Parathyroid adenoma (tissue), 2 donors: ENCODE measurements around the gene SIL1.

ENCODE experiments used
- H2AFZ ChIP-seq: fragments of 300-600 bp; sonication (generic); one replicate; pipeline ENCODE4 v1.7.0; 2017; ENCODE audit warnings: antibody characterized with exemption, mild to moderate bottlenecking
- H3K27ac ChIP-seq: fragments of 300-600 bp; sonication (generic); one replicate; pipeline ENCODE4 v1.7.0; 2017
- H3K27me3 ChIP-seq: fragments of 300-600 bp; sonication (generic); one replicate; pipeline ENCODE4 v1.7.0; 2017; ENCODE audit warnings: low read length; ENCODE audit not compliant: control insufficient read depth, insufficient read depth
- H3K36me3 ChIP-seq: fragments of 300-600 bp; sonication (generic); one replicate; pipeline ENCODE4 v1.7.0; 2017; ENCODE audit warnings: low read length; ENCODE audit not compliant: control insufficient read depth, insufficient read depth
- H3K4me1 ChIP-seq: fragments of 300-600 bp; sonication (generic); one replicate; pipeline ENCODE4 v1.7.0; 2017; ENCODE audit warnings: control low read depth
- H3K4me2 ChIP-seq: fragments of 300-600 bp; sonication (generic); one replicate; pipeline ENCODE4 v1.7.0; 2017; ENCODE audit warnings: low read length
- H3K4me3 ChIP-seq: fragments of 300-600 bp; sonication (generic); one replicate; pipeline ENCODE4 v1.7.0; 2017; ENCODE audit warnings: low read depth, low read length
- H3K79me2 ChIP-seq: fragments of 300-600 bp; sonication (generic); one replicate; pipeline ENCODE4 v1.7.0; 2017; ENCODE audit warnings: control low read depth
- H3K9ac ChIP-seq: fragments of 300-600 bp; sonication (generic); one replicate; pipeline ENCODE4 v1.7.0; 2017; ENCODE audit warnings: mild to moderate bottlenecking
- H3K9me3 ChIP-seq: fragments of 300-600 bp; sonication (generic); one replicate; pipeline ENCODE4 v1.7.0; 2017; ENCODE audit warnings: low read length; ENCODE audit not compliant: control insufficient read depth
- TF ChIP-seq, protein P1 (sequence below): fragments of 300-600 bp; sonication (generic); IDR thresholded peaks from one replicate; pipeline ENCODE4 v1.7.0; 2017; ENCODE audit warnings: antibody characterized with exemption, mild to moderate bottlenecking
- donor health status: primary hyperparathyroidism.

The SIL1 gene

DNA sequence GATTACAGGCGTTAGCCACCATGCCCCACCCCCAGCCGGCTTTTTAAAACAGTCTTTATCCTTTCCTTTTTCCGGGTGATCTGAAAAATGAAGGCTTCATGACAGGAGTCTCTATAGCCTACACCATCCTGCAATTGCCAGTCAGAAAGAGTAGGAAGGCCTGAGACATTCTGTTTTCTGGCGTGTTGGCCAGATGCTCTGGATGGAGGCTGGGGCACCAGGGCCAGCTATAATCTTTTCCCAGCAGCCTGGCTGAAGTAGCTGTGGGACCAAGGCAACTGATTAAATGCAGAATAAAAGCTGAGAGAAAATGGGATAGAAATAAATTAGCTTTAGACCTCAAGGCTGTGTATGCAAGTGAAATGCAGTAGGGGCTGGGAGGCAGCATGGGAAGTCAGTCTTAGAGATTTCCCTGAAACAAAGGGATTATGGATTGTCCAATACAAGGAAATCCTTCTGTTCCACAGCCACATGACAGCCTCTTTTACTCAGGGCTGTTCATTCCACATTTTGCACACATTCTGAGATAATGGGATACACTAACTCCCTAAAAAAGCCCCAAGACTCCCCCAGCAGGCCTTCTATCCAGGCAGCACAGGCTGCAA lies 207.1 kb downstream of the SIL1 start:
- H3K4me3 ChIP-seq: no peak overlapping the region
- no peak overlapping the region for H3K9ac ChIP-seq
- TF ChIP-seq, protein P1, sequence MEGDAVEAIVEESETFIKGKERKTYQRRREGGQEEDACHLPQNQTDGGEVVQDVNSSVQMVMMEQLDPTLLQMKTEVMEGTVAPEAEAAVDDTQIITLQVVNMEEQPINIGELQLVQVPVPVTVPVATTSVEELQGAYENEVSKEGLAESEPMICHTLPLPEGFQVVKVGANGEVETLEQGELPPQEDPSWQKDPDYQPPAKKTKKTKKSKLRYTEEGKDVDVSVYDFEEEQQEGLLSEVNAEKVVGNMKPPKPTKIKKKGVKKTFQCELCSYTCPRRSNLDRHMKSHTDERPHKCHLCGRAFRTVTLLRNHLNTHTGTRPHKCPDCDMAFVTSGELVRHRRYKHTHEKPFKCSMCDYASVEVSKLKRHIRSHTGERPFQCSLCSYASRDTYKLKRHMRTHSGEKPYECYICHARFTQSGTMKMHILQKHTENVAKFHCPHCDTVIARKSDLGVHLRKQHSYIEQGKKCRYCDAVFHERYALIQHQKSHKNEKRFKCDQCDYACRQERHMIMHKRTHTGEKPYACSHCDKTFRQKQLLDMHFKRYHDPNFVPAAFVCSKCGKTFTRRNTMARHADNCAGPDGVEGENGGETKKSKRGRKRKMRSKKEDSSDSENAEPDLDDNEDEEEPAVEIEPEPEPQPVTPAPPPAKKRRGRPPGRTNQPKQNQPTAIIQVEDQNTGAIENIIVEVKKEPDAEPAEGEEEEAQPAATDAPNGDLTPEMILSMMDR: no peak
- no peaks in the 10 kb centered on the region for H3K9me3 ChIP-seq
- H3K4me1 ChIP-seq: no peaks in the 10 kb centered on the region
- no peaks in the 10 kb centered on the region for H3K79me2 ChIP-seq
- H3K27ac ChIP-seq: no peak overlapping the region
- no peaks in the 10 kb centered on the region for H3K36me3 ChIP-seq
- H3K4me2 ChIP-seq: no peak overlapping the region
- no peaks in the 10 kb centered on the region for H3K27me3 ChIP-seq
- H2AFZ ChIP-seq: no peak overlapping the region

DNA sequence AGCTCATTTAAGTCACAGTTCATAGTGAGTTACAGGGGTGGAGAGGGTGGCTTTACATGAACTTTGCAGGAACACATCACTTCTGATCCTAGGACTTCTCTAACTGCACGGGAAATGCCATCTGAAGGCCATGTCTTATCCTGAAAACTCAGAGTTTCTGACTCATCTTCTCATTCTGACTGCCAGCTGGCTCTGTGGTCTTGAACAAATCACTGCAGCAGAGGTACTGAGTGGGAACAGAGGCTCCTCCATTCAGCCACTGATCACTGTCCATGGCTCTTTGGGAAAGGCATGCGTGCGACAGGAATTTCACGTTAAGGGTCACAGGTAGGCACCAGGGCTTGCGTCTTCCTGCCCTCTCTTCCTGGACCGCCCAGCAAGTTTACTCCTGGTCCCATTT lies 208.4 kb downstream of the SIL1 start:
- H3K27me3 ChIP-seq: no peaks in the 10 kb centered on the region
- H3K4me1 ChIP-seq: no peaks in the 10 kb centered on the region
- no peak overlapping the region for H2AFZ ChIP-seq
- no peak overlapping the region for H3K9ac ChIP-seq
- H3K79me2 ChIP-seq: no peaks in the 10 kb centered on the region
- H3K36me3 ChIP-seq: no peaks in the 10 kb centered on the region
- TF ChIP-seq, protein P1: no peak
- H3K4me2 ChIP-seq: no peak overlapping the region
- no peak overlapping the region for H3K27ac ChIP-seq
- no peak overlapping the region for H3K4me3 ChIP-seq
- no peaks in the 10 kb centered on the region for H3K9me3 ChIP-seq

DNA sequence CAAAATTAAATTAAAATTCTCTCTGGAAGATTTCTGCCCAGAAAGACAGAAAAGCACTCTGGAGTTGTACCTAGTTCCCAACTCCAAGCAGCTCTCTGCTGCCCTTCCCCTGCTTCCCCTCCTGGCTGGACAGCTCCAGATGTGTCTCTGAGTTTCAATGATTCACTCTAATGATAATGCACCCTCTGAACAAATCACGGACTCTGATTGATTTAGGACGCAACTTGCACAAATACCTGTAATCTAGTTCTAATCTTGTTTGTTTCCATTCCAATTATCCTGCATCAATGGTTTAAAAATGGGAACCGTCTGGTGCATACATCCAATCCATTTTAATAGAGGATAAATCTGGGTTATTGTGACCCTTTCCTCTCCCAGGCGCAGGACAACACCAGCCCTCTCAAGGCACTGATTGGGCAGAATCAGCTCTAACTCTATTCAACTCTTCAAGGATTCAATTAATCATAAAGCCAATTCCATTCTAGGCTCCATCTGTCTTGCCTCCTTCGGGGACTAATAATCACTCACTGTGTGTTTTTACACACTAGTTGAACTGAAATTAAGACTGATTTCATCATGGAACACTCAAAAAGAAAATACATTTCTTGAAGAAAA lies 211.9 kb downstream of the SIL1 start:
- Histone ChIP-seq H3K27ac (no peak overlapping the region), H3K4me2 (no peak overlapping the region), H3K9me3 (no peaks in the 10 kb centered on the region), H3K79me2 (no peaks in the 10 kb centered on the region), H3K9ac (no peak overlapping the region), H3K4me3 (no peak overlapping the region), H3K27me3 (no peaks in the 10 kb centered on the region), H2AFZ (no peak overlapping the region), H3K36me3 (no peaks in the 10 kb centered on the region), H3K4me1 (no peaks in the 10 kb centered on the region)
- TF ChIP-seq, protein P1: no peak

DNA sequence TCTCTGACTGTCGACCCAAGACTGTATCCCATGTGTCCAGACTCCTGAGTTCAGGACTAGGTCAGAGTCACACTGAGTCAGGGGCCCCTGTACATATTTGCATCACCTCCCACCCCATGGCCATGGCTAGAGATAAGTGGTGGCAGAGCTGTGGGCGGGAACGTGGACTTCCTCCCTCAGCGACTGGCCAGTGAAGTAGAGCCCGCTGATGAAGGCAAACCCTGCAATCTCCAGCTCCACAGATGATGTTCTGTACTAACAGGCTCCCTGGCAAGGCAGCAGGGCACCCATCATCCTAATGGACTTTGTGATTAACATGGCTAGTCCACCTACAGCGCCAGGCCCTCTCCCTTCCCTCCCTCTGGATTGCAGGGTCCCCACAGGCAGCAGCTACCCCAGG lies 212.5 kb downstream of the SIL1 start:
- Histone ChIP-seq H3K4me1 (no peaks in the 10 kb centered on the region), H3K9me3 (no peaks in the 10 kb centered on the region), H3K27ac (no peak overlapping the region), H3K4me2 (no peak overlapping the region), H2AFZ (no peak overlapping the region), H3K79me2 (no peaks in the 10 kb centered on the region), H3K36me3 (no peaks in the 10 kb centered on the region), H3K4me3 (no peak overlapping the region), H3K9ac (no peak overlapping the region), H3K27me3 (no peaks in the 10 kb centered on the region)
- TF ChIP-seq, protein P1: no peak

DNA sequence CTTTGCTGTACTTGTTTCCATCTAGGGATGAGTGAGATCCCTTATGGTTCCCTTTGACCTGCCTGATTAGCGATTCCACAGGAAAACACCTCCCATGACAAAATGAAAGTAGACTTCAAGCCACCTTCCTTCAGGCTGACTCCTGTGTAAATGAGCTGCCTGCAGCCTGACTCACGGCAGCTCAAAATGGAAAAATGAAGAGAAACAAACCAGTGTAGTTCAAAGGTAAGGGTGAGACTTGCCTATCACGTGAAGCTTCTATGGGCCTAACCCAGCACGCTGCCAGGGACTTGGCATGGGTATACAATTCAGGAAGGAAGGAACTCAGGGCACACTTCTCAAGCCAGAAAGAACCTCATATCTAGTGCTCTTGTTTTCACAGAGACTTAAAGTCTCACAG lies 212.9 kb downstream of the SIL1 start:
- Histone ChIP-seq H3K27me3 (no peaks in the 10 kb centered on the region), H3K79me2 (no peaks in the 10 kb centered on the region), H3K9ac (no peak overlapping the region), H3K9me3 (no peaks in the 10 kb centered on the region), H3K36me3 (no peaks in the 10 kb centered on the region), H2AFZ (no peak overlapping the region), H3K4me1 (no peaks in the 10 kb centered on the region), H3K4me3 (no peak overlapping the region), H3K4me2 (no peak overlapping the region), H3K27ac (no peak overlapping the region)
- TF ChIP-seq, protein P1: no peak
